ENCODE data around the gene ATP5MC2.
"Not testable (repeated sequence)": the region's sequence is repeated elsewhere in the genome, so short reads cannot be mapped to it uniquely, and the experiment has no call there.

ATP5MC2 gene

GRCh38 chr12:53675701-53676607 lies at the start of gene ATP5MC2:
Gene ATP5MC2, minus strand, starts transcription at chr12:53676083. Its CDS starts 3,469 bp downstream, at chr12:53672614.
- peaks cover 28% of the 10 kb centered on the region for H3K36me3 Mint-ChIP-seq (ENCODE audit: low read depth)
- no peaks in the 10 kb centered on the region for H3K27me3 Mint-ChIP-seq (ENCODE audit: low read depth)
- peak within 1 kb of the TSS; percentile 98 to 99 (median 99) for H3K27ac Mint-ChIP-seq
- H3K9me3 Mint-ChIP-seq: no peaks in the 10 kb centered on the region
- TF ChIP-seq CTCF (IDR thresholded peaks at IDR 0.05; ENCODE audit: unreplicated experiment in 3 of 3): peak; percentile 99 to 100 (median 100)
- peak within 1 kb of the TSS; percentile 90 to 95 (median 91) for H3K4me3 Mint-ChIP-seq
- H3K4me1 Mint-ChIP-seq: peaks cover 48% of the 10 kb centered on the region

GRCh38 chr12:53722450-53723041 lies 46.7 kb upstream of the ATP5MC2 start:
- Mint-ChIP-seq H3K9me3 (no peaks in the 10 kb centered on the region), H3K4me3 (no peak overlapping the region), H3K36me3 (ENCODE audit: low read depth) (peaks cover 67% of the 10 kb centered on the region), H3K4me1 (peaks cover 19% of the 10 kb centered on the region), H3K27me3 (ENCODE audit: low read depth) (no peaks in the 10 kb centered on the region), H3K27ac (no peak overlapping the region)
- no peak for TF ChIP-seq CTCF (IDR thresholded peaks at IDR 0.05; ENCODE audit: unreplicated experiment in 3 of 3)

GRCh38 chr12:53720946-53721345 lies 45.1 kb upstream of the ATP5MC2 start:
- H3K36me3 Mint-ChIP-seq (ENCODE audit: low read depth): peaks cover 83% of the 10 kb centered on the region
- H3K27me3 Mint-ChIP-seq (ENCODE audit: low read depth): no peaks in the 10 kb centered on the region
- no peak overlapping the region for H3K27ac Mint-ChIP-seq
- H3K4me3 Mint-ChIP-seq: peak overlapping the region in 1 of 3 experiments; percentile 5
- no peaks in the 10 kb centered on the region for H3K9me3 Mint-ChIP-seq
- peaks cover 6% of the 10 kb centered on the region for H3K4me1 Mint-ChIP-seq
- no peak for TF ChIP-seq CTCF (IDR thresholded peaks at IDR 0.05; ENCODE audit: unreplicated experiment in 3 of 3)

- TF ChIP-seq CTCF (IDR thresholded peaks at IDR 0.05; ENCODE audit: unreplicated experiment in 3 of 3): no peak
- H3K36me3 Mint-ChIP-seq (ENCODE audit: low read depth): peaks cover 85% of the 10 kb centered on the region
- H3K4me1 Mint-ChIP-seq: no peaks in the 10 kb centered on the region
- no peaks in the 10 kb centered on the region for H3K9me3 Mint-ChIP-seq
- H3K27ac Mint-ChIP-seq: no peak overlapping the region
- H3K4me3 Mint-ChIP-seq: no peak overlapping the region
- H3K27me3 Mint-ChIP-seq (ENCODE audit: low read depth): no peaks in the 10 kb centered on the region
These were observed 43.8 kb upstream of the ATP5MC2 start for GRCh38 chr12:53719649-53720048.

- not testable (repeated sequence) for H3K9me3 Mint-ChIP-seq; H3K4me1 Mint-ChIP-seq; H3K4me3 Mint-ChIP-seq; H3K27me3 Mint-ChIP-seq (ENCODE audit: low read depth); H3K27ac Mint-ChIP-seq
- peaks cover 85% of the 10 kb centered on the region for H3K36me3 Mint-ChIP-seq (ENCODE audit: low read depth)
These were observed 42.7 kb upstream of the ATP5MC2 start for GRCh38 chr12:53718567-53718966.

- H3K27me3 Mint-ChIP-seq (ENCODE audit: low read depth): peaks cover 3% of the 10 kb centered on the region
- H3K4me3 Mint-ChIP-seq: no peak overlapping the region
- no peak for TF ChIP-seq CTCF (IDR thresholded peaks at IDR 0.05; ENCODE audit: unreplicated experiment in 3 of 3)
- no peaks in the 10 kb centered on the region for H3K4me1 Mint-ChIP-seq
- no peak overlapping the region for H3K27ac Mint-ChIP-seq
- H3K36me3 Mint-ChIP-seq (ENCODE audit: low read depth): peaks cover 85% of the 10 kb centered on the region
- no peaks in the 10 kb centered on the region for H3K9me3 Mint-ChIP-seq
These were observed 41.4 kb upstream of the ATP5MC2 start for GRCh38 chr12:53717319-53717718.
